HG03060 (cell line): ENCODE results near the gene ADCY10.
A peak's percentile ranks its signal among the peaks of the same experiment; 100 is the strongest.
"Not testable (repeated sequence)": the region's sequence is repeated elsewhere in the genome, so short reads cannot be mapped to it uniquely, and the experiment has no call there.

Experiments
- ATAC-seq: cut with Tn5 transposase; IDR thresholded peaks from one replicate; pipeline ENCODE4 v1.9.1; 2021; ENCODE audit warnings: low read depth, moderate number of reproducible peaks; ENCODE audit not compliant: unreplicated experiment

The ADCY10 gene, protein sequence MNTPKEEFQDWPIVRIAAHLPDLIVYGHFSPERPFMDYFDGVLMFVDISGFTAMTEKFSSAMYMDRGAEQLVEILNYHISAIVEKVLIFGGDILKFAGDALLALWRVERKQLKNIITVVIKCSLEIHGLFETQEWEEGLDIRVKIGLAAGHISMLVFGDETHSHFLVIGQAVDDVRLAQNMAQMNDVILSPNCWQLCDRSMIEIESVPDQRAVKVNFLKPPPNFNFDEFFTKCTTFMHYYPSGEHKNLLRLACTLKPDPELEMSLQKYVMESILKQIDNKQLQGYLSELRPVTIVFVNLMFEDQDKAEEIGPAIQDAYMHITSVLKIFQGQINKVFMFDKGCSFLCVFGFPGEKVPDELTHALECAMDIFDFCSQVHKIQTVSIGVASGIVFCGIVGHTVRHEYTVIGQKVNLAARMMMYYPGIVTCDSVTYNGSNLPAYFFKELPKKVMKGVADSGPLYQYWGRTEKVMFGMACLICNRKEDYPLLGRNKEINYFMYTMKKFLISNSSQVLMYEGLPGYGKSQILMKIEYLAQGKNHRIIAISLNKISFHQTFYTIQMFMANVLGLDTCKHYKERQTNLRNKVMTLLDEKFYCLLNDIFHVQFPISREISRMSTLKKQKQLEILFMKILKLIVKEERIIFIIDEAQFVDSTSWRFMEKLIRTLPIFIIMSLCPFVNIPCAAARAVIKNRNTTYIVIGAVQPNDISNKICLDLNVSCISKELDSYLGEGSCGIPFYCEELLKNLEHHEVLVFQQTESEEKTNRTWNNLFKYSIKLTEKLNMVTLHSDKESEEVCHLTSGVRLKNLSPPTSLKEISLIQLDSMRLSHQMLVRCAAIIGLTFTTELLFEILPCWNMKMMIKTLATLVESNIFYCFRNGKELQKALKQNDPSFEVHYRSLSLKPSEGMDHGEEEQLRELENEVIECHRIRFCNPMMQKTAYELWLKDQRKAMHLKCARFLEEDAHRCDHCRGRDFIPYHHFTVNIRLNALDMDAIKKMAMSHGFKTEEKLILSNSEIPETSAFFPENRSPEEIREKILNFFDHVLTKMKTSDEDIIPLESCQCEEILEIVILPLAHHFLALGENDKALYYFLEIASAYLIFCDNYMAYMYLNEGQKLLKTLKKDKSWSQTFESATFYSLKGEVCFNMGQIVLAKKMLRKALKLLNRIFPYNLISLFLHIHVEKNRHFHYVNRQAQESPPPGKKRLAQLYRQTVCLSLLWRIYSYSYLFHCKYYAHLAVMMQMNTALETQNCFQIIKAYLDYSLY (N-terminal part only)

DNA sequence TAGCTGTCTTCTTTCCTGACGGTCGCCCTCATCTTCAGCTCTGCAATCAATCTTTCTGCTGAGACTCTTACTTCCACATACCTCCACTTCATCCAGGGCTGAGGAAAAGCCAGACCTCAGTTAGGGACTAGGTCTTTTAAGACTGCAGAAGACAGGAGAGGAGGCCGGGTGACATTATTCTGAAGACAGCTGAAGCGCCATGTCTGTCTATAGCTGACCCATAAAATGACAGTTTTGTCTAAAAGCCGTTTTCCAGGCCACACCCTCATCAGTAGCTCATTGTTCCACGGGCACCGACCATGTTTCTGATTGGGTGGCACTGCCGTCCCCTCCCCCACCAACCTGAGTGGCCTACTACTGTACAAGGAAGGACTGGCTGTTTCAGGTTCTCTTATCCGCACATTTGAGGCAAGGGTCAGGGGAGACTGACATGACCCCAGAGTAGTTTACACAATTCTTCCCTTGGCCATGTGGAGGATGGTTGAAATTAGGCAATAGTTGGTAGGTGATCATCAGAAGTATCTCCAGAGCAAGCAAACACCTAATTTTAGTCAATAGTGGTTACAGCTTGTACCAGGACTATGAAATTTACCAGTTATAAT lies at the start of gene ADCY10:
Gene ADCY10, minus strand, starts transcription at position 240 of the 602 bp plus-strand sequence. CDS start 8,994 bp downstream, outside the sequence.
- ATAC-seq: no peak

DNA sequence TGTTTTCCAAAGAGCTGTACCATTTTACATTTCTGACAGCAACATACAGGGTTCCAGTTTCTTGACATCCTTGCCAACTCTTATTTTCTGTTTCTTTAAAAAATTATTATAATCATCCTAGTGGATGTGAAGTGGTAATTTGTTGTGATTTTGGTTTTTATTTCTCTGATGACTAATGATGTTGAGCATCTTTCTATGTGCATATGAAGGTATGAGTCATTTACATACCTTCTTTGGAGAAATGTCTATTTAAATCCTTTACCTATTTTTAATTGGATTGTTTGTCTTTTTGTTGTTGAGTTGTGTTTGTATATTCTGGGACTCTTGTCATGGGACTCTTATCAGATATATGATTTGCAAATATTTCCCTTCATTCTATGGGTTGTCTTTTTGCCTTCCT lies 43.8 kb upstream of the ADCY10 start:
- ATAC-seq: no peak

DNA sequence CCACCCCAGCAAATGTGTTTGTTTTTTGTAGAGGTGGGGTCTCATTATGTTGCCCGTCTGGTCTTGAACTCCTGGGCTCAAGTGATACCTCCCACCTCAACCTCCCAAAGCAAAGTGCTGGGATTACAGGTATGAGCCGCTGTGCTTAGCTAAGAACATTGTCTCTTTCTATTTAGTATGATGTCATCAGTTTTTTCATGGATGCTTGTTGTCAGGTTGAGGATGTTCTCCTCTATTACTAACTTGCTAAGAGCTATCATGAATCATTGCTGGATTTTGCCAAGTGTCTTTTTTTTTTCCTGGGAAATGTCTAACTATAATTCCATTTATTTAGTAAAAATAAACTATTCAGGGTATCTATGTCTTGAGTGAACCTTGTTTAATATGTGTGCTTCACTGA lies 42.0 kb upstream of the ADCY10 start:
- ATAC-seq: no peak

DNA sequence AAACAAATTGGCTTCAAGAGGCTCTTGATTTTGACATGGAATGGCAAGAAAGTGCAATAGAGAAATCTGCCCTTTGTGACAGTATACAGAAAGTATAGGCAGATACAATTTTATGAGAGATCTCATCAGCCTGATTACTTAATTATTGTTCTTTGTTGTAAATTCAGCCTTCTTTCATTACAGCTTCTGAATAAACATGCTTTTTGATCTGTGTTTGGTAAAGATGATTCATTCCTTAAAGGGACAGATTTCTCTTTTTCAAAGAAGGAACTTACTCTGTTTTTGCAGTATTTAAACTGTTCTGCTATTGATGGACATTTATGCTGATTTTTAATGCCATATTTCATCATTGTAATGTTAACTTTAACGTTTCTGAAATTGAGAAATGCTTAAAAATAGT lies 36.6 kb upstream of the ADCY10 start:
- no peak for ATAC-seq

DNA sequence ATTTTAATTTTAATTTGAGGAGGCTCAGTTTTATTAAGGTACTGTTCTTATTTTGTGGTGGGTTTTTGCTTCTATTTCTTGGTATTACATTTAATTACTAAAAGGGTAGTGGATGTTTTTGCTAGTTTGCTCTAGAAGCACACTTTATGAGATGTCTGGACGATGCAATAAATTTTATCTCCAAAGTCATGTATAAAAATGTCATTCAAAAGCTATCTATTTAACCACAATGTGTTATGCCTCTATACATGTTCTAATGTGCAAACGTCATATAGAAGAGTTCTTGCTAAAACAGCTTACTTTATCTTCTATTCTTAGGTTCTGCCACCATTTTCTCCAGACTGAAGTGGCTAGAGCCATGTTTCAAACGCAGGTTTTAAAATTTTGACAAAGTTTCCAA lies 35.9 kb upstream of the ADCY10 start:
- no peak for ATAC-seq

DNA sequence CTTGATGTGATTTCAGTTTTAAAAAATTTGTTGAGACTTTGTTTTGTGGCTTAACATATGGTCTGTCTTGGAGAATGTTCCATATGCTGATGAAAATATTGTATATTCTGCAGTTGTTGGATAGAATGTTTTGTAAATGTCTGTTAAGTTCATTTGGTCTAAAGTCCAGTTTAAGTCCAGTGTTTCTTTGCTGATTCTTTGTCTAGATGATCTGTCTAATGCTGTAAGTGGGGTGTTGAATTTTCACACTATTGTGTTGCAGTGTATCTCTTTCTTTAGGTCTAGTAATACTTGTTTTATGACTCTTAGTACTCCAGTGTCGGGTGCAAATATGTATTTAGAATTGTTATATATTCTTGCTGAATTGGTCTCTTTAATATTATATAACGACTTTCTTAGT lies 33.8 kb upstream of the ADCY10 start:
- ATAC-seq: no peak

DNA sequence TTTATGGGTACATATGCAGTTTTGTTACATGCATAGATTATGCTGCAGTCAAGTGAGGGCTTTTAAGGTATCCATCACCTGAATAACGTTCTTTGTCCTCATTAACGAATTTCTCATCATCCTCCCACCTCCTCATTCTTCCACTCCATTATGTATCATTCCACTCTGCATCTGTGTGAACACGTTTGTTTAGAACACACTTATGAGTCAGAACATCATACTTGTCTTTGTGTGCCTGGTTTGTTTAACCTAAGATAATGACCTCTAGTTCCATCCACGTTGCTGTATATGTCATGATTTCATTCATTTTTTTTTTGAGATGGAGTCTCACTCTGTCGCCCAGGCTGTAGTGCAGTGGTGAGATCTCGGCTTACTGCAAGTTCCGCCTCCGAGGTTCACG lies 29.6 kb upstream of the ADCY10 start:
- no peak for ATAC-seq

DNA sequence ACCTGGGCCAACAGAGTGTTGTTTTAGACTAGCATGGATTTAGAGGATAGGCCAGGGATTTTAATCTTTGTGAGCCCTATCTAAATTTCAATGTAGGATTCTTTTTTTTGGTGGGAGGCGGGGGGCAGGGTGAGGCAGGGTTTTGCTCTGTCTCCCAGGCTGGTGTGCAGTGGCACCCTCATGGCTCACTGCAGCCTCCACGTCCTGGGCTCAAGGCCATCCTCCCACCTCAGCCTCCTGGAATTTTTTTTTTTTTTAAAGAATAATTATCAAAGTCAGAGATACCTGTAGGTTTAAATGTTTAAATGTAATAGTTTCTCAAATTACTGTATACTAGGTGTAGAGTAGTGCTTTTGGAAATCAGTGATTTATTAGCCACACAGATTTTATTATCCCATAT lies 26.3 kb upstream of the ADCY10 start:
- no peak for ATAC-seq

DNA sequence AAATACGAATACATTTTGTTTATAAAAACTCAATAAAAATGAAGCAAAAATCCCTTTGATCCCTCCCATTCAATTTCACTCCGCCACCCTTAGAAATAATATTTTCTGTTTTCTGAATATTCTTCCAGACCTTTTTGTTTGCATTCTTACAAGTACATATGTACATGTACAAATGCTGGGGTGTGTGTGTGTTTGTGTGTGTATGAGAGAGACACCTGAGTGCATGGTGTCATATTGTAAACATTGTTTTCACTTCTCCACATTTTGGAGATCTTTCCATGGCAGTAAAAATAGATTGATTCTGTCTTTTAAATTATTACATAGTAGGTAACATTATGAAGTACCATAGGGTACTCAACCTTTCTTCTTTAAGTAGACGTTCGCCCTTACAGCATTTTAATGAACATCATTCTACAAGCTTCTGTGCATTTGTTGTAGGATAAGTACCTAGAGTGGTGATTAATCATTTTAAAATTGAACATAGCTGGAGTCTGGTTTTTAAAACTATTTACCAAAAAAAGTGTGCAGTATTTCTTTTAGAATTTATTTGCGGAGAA lies 24.2 kb upstream of the ADCY10 start:
- no peak for ATAC-seq

DNA sequence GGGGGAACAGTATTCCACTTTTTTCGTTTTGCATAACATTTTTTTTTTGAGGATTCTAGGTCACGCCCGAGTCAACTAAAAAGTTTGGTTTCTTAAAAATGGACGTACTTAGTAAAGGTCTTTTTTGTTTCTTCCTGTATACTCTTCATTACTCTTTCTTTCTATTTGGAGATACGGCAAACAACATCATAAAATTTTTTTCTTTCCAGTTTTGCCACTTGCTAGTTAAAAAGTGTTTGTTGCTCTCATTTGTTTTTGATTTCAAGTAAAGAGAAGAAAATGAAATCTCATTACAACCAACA lies 23.7 kb upstream of the ADCY10 start:
- ATAC-seq: no peak

DNA sequence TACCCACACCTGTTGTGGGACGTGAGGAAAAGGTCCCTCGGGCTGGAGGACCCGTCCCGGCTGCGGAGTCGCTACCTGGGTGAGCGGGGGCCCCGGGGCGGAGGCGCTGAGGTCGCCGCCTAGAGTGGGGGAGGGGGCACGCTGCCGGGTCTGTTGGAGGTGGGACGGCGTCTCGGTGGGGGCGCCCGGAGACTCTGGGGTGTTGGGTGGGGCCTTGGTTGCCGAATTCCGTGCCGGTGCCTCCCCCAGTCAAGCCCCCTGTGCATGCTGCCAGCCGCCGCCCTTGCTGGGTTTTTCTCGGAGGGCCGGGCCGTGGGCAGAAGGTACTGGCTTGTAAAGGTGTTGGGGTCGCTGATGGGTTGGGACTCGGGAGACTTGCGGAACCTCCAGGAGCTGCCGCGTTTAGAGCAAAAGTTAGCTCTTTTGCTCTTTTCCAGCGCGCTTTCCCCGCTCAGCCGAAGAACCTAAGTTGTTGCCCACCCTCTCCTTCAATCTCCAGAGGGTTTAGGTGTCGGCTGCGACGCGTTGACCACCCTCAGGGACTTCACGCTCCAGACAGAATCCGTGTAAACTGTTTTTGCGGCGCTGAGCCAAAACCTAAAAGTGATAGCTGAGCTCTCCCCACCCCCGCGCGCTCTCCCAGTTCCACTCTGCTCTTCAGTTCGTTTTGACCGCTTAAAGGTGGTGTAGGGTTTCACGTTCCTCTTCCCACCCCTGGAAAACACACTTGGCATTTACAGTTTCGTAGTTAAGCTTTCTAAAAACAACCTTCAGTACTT lies 23.2 kb upstream of the ADCY10 start, which contains the start of gene MPC2:
Gene MPC2, minus strand, starts transcription at position 143 of the 779 bp plus-strand sequence. CDS start 1,231 bp downstream, outside the sequence.
- ATAC-seq: no peak

DNA sequence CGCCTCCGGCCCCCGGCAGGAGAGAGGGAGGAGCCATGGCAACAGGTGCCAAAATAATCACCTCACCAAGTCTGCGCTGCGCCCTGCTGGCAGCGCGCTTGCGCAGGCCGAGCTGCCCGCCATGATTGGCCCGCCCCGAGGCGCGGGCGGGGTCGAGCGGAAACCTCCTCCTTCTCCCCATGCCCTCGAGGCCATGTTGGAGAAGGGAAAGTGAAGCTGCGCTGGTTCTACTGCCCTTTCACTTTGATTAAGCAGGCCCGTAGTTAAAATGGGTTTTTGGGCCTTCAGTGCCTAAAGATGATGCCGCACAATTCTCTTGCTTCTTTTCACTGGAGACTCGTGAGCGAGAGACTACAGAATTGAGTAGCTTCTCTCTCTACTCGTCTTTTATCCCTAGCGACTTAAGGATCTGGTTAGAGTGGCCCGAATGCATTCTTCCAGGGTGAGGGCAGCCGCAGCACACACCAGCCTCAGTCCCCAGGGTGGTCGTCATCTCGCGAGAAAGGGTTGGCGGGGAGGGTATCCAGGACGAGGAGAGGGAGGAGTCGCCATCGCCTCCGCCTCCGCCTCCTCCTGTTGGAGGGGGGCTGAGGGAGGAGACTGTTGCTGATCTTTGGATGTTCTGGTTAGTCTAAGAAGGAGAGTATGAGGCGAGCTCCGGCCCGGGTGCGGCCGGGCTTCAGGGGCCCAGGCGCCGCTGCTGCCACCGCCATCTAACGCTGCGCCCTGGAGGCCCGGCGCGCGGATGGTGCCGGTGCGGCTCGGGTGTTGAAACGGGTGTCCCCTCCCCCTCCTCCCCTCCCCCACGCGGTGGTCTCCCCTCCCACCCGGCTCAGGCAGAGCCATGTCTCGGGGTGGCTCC lies 22.4 kb upstream of the ADCY10 start, which contains the start of gene DCAF6:
Gene DCAF6, plus strand, starts transcription at position 616 of the 862 bp plus-strand sequence. Its CDS starts 229 bp downstream, at position 845.
- ATAC-seq: peak; percentile 85

DNA sequence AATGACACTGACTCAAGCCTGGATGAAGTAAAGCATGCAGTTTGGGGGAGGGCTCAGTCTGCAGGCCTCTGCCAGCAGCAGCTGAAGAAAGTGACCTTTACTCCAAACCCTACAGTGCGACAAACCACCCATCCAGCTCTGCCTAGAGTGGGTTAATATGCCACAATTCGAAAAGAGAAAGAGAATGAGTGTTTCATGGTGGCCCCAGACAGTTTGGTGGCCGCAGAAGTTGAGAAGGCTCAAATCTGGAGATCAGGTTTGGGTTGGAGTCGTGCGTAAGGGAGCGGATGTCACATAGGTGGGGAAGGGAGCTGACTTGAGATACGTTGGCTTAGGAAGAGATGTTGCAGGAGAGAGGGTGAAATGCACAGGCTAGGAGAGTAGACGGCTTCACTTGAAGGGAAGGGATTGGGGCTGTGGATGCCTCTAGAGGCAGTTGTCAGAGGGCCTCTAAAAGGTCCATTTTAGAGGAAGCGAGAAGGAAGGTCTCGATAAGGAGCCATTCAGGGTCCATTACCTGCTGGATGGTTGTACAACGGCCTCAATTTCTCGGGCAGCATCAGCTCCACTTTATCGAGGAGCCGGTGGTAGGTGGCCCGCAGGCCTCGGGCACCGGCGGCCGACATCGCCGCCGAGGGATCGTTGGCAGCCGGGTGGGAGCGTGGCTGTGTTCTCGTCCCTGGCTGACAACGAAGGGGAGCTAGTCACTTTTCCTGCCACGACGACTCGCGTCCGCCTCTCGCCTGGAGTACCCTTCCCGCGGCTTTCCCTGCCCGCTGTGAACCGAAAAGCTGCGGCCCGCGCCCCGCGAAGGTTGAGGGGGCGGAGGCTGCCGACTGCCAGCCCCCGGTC lies 21.5 kb upstream of the ADCY10 start:
- peak; percentile 1 for ATAC-seq

DNA sequence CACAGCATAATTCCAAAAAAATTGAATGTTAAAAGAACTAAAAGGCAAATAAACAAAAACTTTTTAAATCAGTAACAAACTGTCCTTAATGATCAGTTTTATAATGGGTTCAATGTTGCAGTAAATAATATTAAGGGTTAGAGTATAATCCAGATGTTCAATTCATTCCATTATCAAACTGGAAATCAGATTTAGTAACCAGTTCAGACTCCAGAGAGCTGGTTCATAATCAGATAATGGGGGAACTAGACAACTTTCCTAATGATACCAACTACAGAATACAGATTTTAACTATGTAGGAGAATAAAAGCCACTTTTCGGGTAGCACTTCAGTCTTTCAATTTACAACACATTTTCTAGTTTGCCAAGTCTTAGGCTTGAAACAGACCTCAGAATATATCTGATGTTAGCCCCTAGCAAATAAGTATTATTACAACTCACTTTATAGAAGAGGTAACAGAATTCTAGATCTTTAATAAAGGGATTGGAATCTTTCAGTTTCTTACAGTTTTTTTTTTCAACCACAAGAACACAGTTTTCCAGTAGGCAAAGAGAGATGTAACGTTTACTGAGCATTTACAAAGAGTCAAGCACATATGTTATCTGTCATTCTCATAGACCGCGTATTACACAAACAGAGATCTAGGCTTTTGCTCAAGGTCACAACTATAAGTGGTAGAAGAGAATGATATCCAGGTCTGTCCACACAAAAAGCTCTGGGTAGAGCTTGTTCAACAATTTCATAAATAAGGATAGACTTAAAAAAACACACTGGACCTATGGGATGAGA lies 20.7 kb upstream of the ADCY10 start:
- ATAC-seq: no peak

DNA sequence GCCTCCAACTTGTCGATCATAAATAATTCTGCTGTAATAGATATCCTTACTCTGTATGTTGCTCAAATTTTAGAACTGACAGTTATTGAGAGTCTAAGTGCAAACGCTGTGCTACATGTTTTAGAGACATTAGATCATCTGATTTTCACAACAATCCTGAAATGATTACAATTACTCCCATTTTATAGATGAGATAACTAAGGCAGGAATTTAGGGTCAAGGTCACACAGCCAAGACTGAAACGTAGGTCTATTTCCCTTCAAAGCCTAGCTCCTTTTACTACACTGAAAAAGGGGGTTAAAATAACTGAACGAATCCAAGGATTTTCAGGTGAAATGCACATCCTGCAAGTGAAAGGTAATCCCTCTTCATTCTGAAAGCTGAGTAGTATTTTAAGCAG lies 19.9 kb upstream of the ADCY10 start:
- no peak for ATAC-seq

DNA sequence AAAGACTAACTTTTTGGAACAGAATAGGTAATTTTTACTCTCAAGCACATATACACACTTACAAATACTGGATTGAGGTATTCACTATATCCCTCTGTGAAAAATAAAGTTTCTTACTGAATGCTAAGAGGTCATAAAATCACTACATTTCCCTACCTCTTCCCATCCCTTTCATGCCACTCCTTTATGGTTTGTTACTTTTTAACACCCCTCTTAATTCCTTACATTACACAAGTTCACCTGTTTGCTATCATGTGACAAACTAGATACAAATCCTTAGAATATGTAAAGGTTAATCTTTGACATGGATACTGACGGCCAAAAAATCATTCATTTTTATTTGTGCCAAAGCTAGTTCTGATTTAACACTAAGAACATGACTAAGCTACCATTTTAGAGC lies 15.8 kb upstream of the ADCY10 start:
- no peak for ATAC-seq

DNA sequence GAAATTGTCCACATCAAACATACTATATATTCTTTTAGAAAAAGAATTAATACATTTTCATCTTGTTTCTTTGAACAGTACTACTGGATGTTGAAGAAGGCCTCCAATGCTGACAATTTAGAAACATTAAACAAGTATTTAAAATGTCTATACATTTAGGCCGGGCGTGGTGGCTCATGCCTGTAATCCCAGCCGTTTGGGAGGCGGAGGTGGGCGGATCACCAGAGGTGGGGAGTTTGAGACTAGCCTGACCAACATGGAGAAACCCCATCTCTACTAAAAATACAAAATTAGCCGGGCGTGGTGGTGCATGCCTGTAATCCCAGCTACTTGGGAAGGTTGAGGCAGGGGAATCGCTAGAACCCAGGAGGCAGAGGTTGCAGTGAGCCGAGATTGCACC lies 15.0 kb upstream of the ADCY10 start:
- ATAC-seq: not testable (repeated sequence)
